B cell (primary cell): ENCODE measurements around the gene SCN7A.
"Not testable (repeated sequence)": the region's sequence is repeated elsewhere in the genome, so short reads cannot be mapped to it uniquely, and the experiment has no call there.

ENCODE experiments used
- CTCF ChIP-seq: fragments of 200-600 bp; IDR thresholded peaks from one replicate; pipeline ENCODE4 v1.8.0; 2022; ENCODE audit warnings: antibody characterized with exemption, mild to moderate bottlenecking
- EZH2 ChIP-seq: IDR thresholded peaks from 2 replicates; pipeline ENCODE4 v1.6.1; 2012; ENCODE audit warnings: borderline replicate concordance, low read depth, mild to moderate bottlenecking, moderate library complexity, low read length; ENCODE audit not compliant: insufficient read depth, poor library complexity, severe bottlenecking

GRCh38 chr2:166357950-166358321, 136.1 kb downstream of the SCN7A start:
- not testable (repeated sequence) for TF ChIP-seq EZH2, CTCF
